ENCODE data around the gene INSYN1. TPM values are rescaled to one million over a fixed set of nuclear protein-coding genes. Genes with fewer than 3 reads are reported as not detected.

The INSYN1 gene
- total and polyA plus RNA-seq, 10 of the 15 experiments (the other 5 are each of a cell fraction or from before 2014, with no cell fraction given): not detected

GRCh38 chr15:73756390-73756789 is 3.2 kb upstream of the INSYN1 start:
- in situ Hi-C loops (cut with MboI): no loop called here
- H3K9me3 ChIP-seq (replicated peaks; ENCODE audit: control insufficient read depth, insufficient read depth, low read length): no peaks in the 10 kb centered on the region
- H3K9ac ChIP-seq (ENCODE audit: control insufficient read depth, insufficient read depth, low read length): no peak overlapping the region
- intact Hi-C loops (cut with micrococcal nuclease; ENCODE audit: unreplicated experiment): no loop called here
- H3K79me2 ChIP-seq (ENCODE audit: control insufficient read depth, insufficient read depth, low read length): no peaks in the 10 kb centered on the region
- no peak overlapping the region for H3K4me2 ChIP-seq (ENCODE audit: control insufficient read depth, insufficient read depth)
- H3K4me3 ChIP-seq: no peak overlapping the region
- ATAC-seq: no peak
- ChIA-PET SMC1A (ENCODE audit: uncharacterized antibody, unreplicated experiment) (no interaction called here), RAD21 (ENCODE audit: unreplicated experiment) (no interaction called here), POLR2A (interaction anchor here (0.6 kb wide), 1 partner anchor 33 kb away, joined by 3 read pairs; no protein-coding TSS in a partner anchor), CTCF (no interaction called here)
- no peak overlapping the region for H2AFZ ChIP-seq (ENCODE audit: control insufficient read depth, low read depth, low read length)
- DNase-seq (ENCODE audit: low read depth, low spot score): no peak
- WGBS (ENCODE audit: insufficient coverage, insufficient replicate concordance, low lambda C conversion rate, missing lambda C conversion rate): 34% methylated on average over 2 of the region's 2 CpGs
- H3K27me3 ChIP-seq (replicated peaks in 1 of 2; ENCODE audit: control insufficient read depth in 2 of 2, insufficient read depth in 2 of 2, low read length in 1 of 2): peaks cover 3 to 5% of the 10 kb centered on the region in 2 experiments; a peak in 3 of 4 replicates
- H4K20me1 ChIP-seq (ENCODE audit: control insufficient read depth, insufficient read depth): no peaks in the 10 kb centered on the region
- no peaks in the 10 kb centered on the region for H3K4me1 ChIP-seq (ENCODE audit: control insufficient read depth, insufficient read depth, low read length)
- BruUV-seq (replicated peaks): no TSS peak
- H3K36me3 ChIP-seq (ENCODE audit: control insufficient read depth in 2 of 2, insufficient read depth in 2 of 2, low read length in 1 of 2): no peaks in the 10 kb centered on the region
- TF ChIP-seq ZNF274 (IDR thresholded peaks at IDR 0.05; ENCODE audit: insufficient read depth, insufficient read length) (no peak), ZZZ3 (IDR thresholded peaks at IDR 0.05; ENCODE audit: control insufficient read depth, insufficient read length, low read depth) (no peak), DPF2 (IDR thresholded peaks at IDR 0.05) (no peak), SMAD1 (IDR thresholded peaks at IDR 0.05; ENCODE audit: low read depth, partially characterized antibody) (no peak), MEF2A (IDR thresholded peaks at IDR 0.05; ENCODE audit: insufficient read depth, low read depth, low read length) (no peak), KDM1A (IDR thresholded peaks at IDR 0.05; ENCODE audit: borderline replicate concordance) (no peak), RUNX3 (IDR thresholded peaks at IDR 0.05; ENCODE audit: low read length) (no peak), ZBTB40 (IDR thresholded peaks at IDR 0.05; ENCODE audit: borderline replicate concordance) (no peak), IRF3 (IDR thresholded peaks at IDR 0.05) (no peak), RELB (IDR thresholded peaks at IDR 0.05; ENCODE audit: low read depth) (no peak), ZNF24 (IDR thresholded peaks at IDR 0.05) (no peak)
- TF ChIP-seq, protein P1, sequence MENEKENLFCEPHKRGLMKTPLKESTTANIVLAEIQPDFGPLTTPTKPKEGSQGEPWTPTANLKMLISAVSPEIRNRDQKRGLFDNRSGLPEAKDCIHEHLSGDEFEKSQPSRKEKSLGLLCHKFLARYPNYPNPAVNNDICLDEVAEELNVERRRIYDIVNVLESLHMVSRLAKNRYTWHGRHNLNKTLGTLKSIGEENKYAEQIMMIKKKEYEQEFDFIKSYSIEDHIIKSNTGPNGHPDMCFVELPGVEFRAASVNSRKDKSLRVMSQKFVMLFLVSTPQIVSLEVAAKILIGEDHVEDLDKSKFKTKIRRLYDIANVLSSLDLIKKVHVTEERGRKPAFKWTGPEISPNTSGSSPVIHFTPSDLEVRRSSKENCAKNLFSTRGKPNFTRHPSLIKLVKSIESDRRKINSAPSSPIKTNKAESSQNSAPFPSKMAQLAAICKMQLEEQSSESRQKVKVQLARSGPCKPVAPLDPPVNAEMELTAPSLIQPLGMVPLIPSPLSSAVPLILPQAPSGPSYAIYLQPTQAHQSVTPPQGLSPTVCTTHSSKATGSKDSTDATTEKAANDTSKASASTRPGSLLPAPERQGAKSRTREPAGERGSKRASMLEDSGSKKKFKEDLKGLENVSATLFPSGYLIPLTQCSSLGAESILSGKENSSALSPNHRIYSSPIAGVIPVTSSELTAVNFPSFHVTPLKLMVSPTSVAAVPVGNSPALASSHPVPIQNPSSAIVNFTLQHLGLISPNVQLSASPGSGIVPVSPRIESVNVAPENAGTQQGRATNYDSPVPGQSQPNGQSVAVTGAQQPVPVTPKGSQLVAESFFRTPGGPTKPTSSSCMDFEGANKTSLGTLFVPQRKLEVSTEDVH (IDR thresholded peaks at IDR 0.05; ENCODE audit: low read depth, partially characterized antibody): no peak
- FAIRE-seq: no peak
- H3K27ac ChIP-seq (ENCODE audit: control insufficient read depth, insufficient read depth): no peak overlapping the region

All from GM12878 (cell line).